H1 (cell line): ENCODE results near the gene CAMTA2. TPM values are rescaled to one million over a fixed set of nuclear protein-coding genes. Genes with fewer than 3 reads are reported as not detected.

ENCODE experiments used
- CTCF ChIA-PET: fragments of 300-600 bp; sonication (Branson Sonifier 250); formaldehyde crosslinking; loops from one replicate; lab custom pipeline; 2021; ENCODE audit not compliant: partially characterized antibody; lab: Charles Lee
- POLR2A ChIA-PET: fragments of 300-600 bp; sonication (Branson Sonifier 250); formaldehyde crosslinking; loops from one replicate; lab custom pipeline; 2021; ENCODE audit warnings: inconsistent platforms; ENCODE audit not compliant: partially characterized antibody; lab: Charles Lee
- DNase-seq, 2 experiments: peaks; one replicate each; pipeline versions ENCODE4 v3.0.0 to v3.0.0-alpha.2; 2010 to 2022; ENCODE audit warnings: low spot score in 2 of 2, low read depth in 1 of 2, mixed read lengths in 1 of 2
- FAIRE-seq: peaks from 2 replicates; lab custom pipeline; 2011; peaks lifted over from hg19 to GRCh38; lab: Jason Lieb, UNC
- H2AFZ ChIP-seq: 2 replicates; pipeline ENCODE4 v1.8.1; 2012; ENCODE audit warnings: low read length, inconsistent platforms
- H2AK5ac ChIP-seq: 2 replicates; pipeline ENCODE4 v1.6.1; 2013; ENCODE audit warnings: low read depth, low read length
- H2BK120ac ChIP-seq: replicated peaks from 2 replicates; pipeline ENCODE3; 2013; ENCODE audit warnings: low read depth, low read length, inconsistent platforms
- H2BK12ac ChIP-seq: 2 replicates; pipeline ENCODE4 v1.6.1; 2013; ENCODE audit warnings: low read depth, low read length
- H2BK15ac ChIP-seq: 2 replicates; pipeline ENCODE4 v1.6.1; 2013; ENCODE audit warnings: low read length
- H2BK20ac ChIP-seq: 2 replicates; pipeline ENCODE4 v1.6.1; 2013; ENCODE audit warnings: low read length
- H2BK5ac ChIP-seq: 2 replicates; pipeline ENCODE4 v1.6.1; 2013; ENCODE audit warnings: low read depth, low read length
- H3K14ac ChIP-seq: 2 replicates; pipeline ENCODE4 v1.6.1; 2013; ENCODE audit warnings: inconsistent platforms; ENCODE audit not compliant: insufficient read length
- H3K18ac ChIP-seq: 2 replicates; pipeline ENCODE4 v1.6.1; 2013; ENCODE audit warnings: low read length; ENCODE audit errors: extremely low read depth
- H3K23ac ChIP-seq: 2 replicates; pipeline ENCODE4 v1.6.1; 2013; ENCODE audit warnings: inconsistent platforms; ENCODE audit not compliant: insufficient read length
- H3K23me2 ChIP-seq: 2 replicates; pipeline ENCODE4 v1.6.1; 2013; ENCODE audit warnings: low read depth, low read length
- H3K27ac ChIP-seq: 2 replicates; pipeline ENCODE4 v1.6.1; 2011; ENCODE audit warnings: low read depth, low read length, inconsistent platforms
- H3K27me3 ChIP-seq, 4 experiments: replicated peaks in 1 of 4; 1 replicate in 1 of 4; 2 replicates in 3 of 4; pipeline versions ENCODE4 v1.6.1 to v1.8.1; 2011 to 2013; ENCODE audit warnings: low read length in 3 of 4, mild to moderate bottlenecking in 3 of 4, inconsistent platforms in 2 of 4, mixed read lengths in 2 of 4, moderate library complexity in 1 of 4; ENCODE audit not compliant: control insufficient read depth in 3 of 4, insufficient read depth in 3 of 4; ENCODE audit errors: extremely low read depth in 1 of 4
- H3K36me3 ChIP-seq, 4 experiments: 2 replicates each; pipeline versions ENCODE4 v1.6.1 to v1.8.1; 2011 to 2013; ENCODE audit warnings: mild to moderate bottlenecking in 4 of 4, low read length in 3 of 4, moderate library complexity in 2 of 4, control low read depth in 1 of 4, inconsistent platforms in 1 of 4; ENCODE audit not compliant: insufficient read depth in 4 of 4, control insufficient read depth in 2 of 4
- H3K4ac ChIP-seq: replicated peaks from 2 replicates; pipeline ENCODE3; 2013; ENCODE audit warnings: low read length, low read depth, mixed read lengths, inconsistent platforms; ENCODE audit not compliant: insufficient read length
- H3K4me1 ChIP-seq, 4 experiments: replicated peaks in 1 of 4; 1 replicate in 1 of 4; 2 replicates in 3 of 4; pipeline versions ENCODE4 v1.6.1 to v1.8.1; 2011 to 2013; ENCODE audit warnings: low read length in 3 of 4, inconsistent platforms in 2 of 4, mixed read lengths in 1 of 4; ENCODE audit not compliant: insufficient read depth in 4 of 4, control insufficient read depth in 3 of 4
- H3K4me2 ChIP-seq, 2 experiments: 2 replicates each; pipeline versions ENCODE4 v1.6.1 to v1.8.1; 2011 to 2013; ENCODE audit warnings: low read depth in 2 of 2, low read length in 2 of 2, control low read depth in 1 of 2, inconsistent platforms in 1 of 2, mild to moderate bottlenecking in 1 of 2; ENCODE audit not compliant: insufficient read depth in 1 of 2
- H3K4me3 ChIP-seq, 4 experiments: fragments of 200-600, 300-600 bp in 1 of 4; sonication (generic), shearing (Covaris generic), sonication (Bioruptor Twin) in 1 of 4; 2 replicates each; pipeline versions ENCODE4 v1.5.1 to v1.8.1; 2011 to 2016; ENCODE audit warnings: low read length in 4 of 4, low read depth in 3 of 4, control low read depth in 2 of 4, inconsistent platforms in 2 of 4, mild to moderate bottlenecking in 2 of 4, mixed read lengths in 1 of 4, moderate library complexity in 1 of 4; ENCODE audit not compliant: insufficient read depth in 2 of 4; ENCODE audit errors: extremely low read depth in 1 of 4
- H3K56ac ChIP-seq: replicated peaks from 2 replicates; pipeline ENCODE3; 2013; ENCODE audit warnings: low read depth, mild to moderate bottlenecking, mixed read lengths, low read length, inconsistent platforms; ENCODE audit not compliant: insufficient read length
- H3K79me1 ChIP-seq: 2 replicates; pipeline ENCODE4 v1.6.1; 2013; ENCODE audit warnings: low read depth, low read length, control low read depth
- H3K79me2 ChIP-seq, 2 experiments: 2 replicates each; pipeline versions ENCODE4 v1.6.1 to v1.8.1; 2012 to 2013; ENCODE audit warnings: low read length in 2 of 2, mild to moderate bottlenecking in 2 of 2, inconsistent platforms in 1 of 2; ENCODE audit not compliant: insufficient read depth in 2 of 2, control insufficient read depth in 1 of 2
- H3K9ac ChIP-seq, 4 experiments: replicated peaks in 1 of 4; 1 replicate in 1 of 4; 2 replicates in 3 of 4; pipeline versions ENCODE4 v1.6.1 to v1.8.1; 2011 to 2013; ENCODE audit warnings: low read depth in 3 of 4, low read length in 3 of 4, control low read depth in 2 of 4, mild to moderate bottlenecking in 2 of 4, moderate library complexity in 2 of 4, inconsistent platforms in 1 of 4; ENCODE audit errors: extremely low read depth in 1 of 4
- H3K9me3 ChIP-seq, 2 experiments: 2 replicates each; pipeline versions ENCODE4 v1.6.1 to v1.8.1; 2012 to 2013; ENCODE audit warnings: mild to moderate bottlenecking in 2 of 2, moderate library complexity in 2 of 2, control low read depth in 1 of 2, inconsistent platforms in 1 of 2, low read depth in 1 of 2, low read length in 1 of 2, mixed read lengths in 1 of 2; ENCODE audit not compliant: insufficient read depth in 2 of 2
- H4K20me1 ChIP-seq, 2 experiments: replicated peaks in 1 of 2; 2 replicates each; pipeline versions ENCODE3 to v1.8.1; 2011 to 2013; ENCODE audit warnings: inconsistent platforms in 2 of 2, low read length in 2 of 2, mild to moderate bottlenecking in 1 of 2; ENCODE audit not compliant: insufficient read depth in 2 of 2, control insufficient read depth in 1 of 2
- H4K5ac ChIP-seq: 2 replicates; pipeline ENCODE4 v1.6.1; 2013; ENCODE audit warnings: low read length, low read depth, mixed read lengths, inconsistent platforms; ENCODE audit not compliant: insufficient read length
- H4K8ac ChIP-seq: 2 replicates; pipeline ENCODE4 v1.8.0; 2013; ENCODE audit warnings: mild to moderate bottlenecking, moderate library complexity, low read length, inconsistent platforms; ENCODE audit not compliant: insufficient read depth; ENCODE audit errors: extremely low read depth
- H4K91ac ChIP-seq: replicated peaks from 2 replicates; pipeline ENCODE3; 2013; ENCODE audit warnings: low read length, mixed read lengths, inconsistent platforms; ENCODE audit not compliant: insufficient read length
- EGR1 ChIP-seq: IDR thresholded peaks from 2 replicates; pipeline ENCODE4 v1.6.1; 2011; ENCODE audit warnings: low read depth, low read length, borderline replicate concordance
- EP300 ChIP-seq, 2 experiments: IDR thresholded peaks; 1 replicate in 1 of 2; 2 replicates in 1 of 2; pipeline ENCODE4 v1.6.1; 2011 to 2012; ENCODE audit warnings: low read depth in 2 of 2, low read length in 2 of 2, mild to moderate bottlenecking in 2 of 2, borderline replicate concordance in 1 of 2, inconsistent platforms in 1 of 2, moderate library complexity in 1 of 2
- HDAC2 ChIP-seq, 2 experiments: fragments of 300-600 bp in 1 of 2; sonication (generic) in 1 of 2; IDR thresholded peaks; 2 replicates each; pipeline ENCODE4 v1.6.1; 2011 to 2012; ENCODE audit warnings: low read depth in 2 of 2, low read length in 2 of 2, mild to moderate bottlenecking in 2 of 2, moderate library complexity in 2 of 2, borderline replicate concordance in 1 of 2, inconsistent platforms in 1 of 2
- JUND ChIP-seq: IDR thresholded peaks from 2 replicates; pipeline ENCODE4 v1.6.1; 2011; ENCODE audit warnings: mild to moderate bottlenecking, improper control_type of control experiment, low read length
- KDM1A ChIP-seq: fragments of 200-600, 300-600 bp; sonication (generic); IDR thresholded peaks from 2 replicates; pipeline ENCODE4 v1.7.1; 2016; ENCODE audit warnings: mild to moderate bottlenecking, low read length, borderline replicate concordance
- KDM4A ChIP-seq: IDR thresholded peaks from one replicate; pipeline ENCODE4 v1.7.1; 2012; ENCODE audit warnings: low read depth, mild to moderate bottlenecking, moderate library complexity, low read length, inconsistent platforms; ENCODE audit not compliant: severe bottlenecking
- RAD21 ChIP-seq, 2 experiments: IDR thresholded peaks in 1 of 2; conservative IDR thresholded peaks in 1 of 2; 2 replicates each; pipeline ENCODE4 v1.6.1; 2011; ENCODE audit warnings: low read depth in 2 of 2, low read length in 2 of 2, improper control_type of control experiment in 1 of 2, inconsistent platforms in 1 of 2, mild to moderate bottlenecking in 1 of 2, moderate library complexity in 1 of 2
- RBBP5 ChIP-seq: IDR thresholded peaks from 2 replicates; pipeline ENCODE4 v1.7.1; 2012; ENCODE audit warnings: low read depth, mild to moderate bottlenecking, inconsistent platforms, low read length, moderate library complexity, borderline replicate concordance
- SUZ12 ChIP-seq: fragments of 200-600 bp; sonication (generic); IDR thresholded peaks from 2 replicates; pipeline ENCODE4 v1.6.1; 2012; ENCODE audit warnings: mild to moderate bottlenecking, inconsistent platforms, low read length, moderate library complexity, mixed read lengths
- TBP ChIP-seq: IDR thresholded peaks from 2 replicates; pipeline ENCODE4 v1.6.1; 2011; ENCODE audit warnings: low read depth, low read length, improper control_type of control experiment
- TCF12 ChIP-seq: IDR thresholded peaks from 2 replicates; pipeline ENCODE4 v1.6.1; 2011; ENCODE audit warnings: low read depth, mild to moderate bottlenecking, low read length
- YY1 ChIP-seq: IDR thresholded peaks from 2 replicates; pipeline ENCODE4 v1.6.1; 2011; ENCODE audit warnings: low read depth, mild to moderate bottlenecking, low read length
- ZNF274 ChIP-seq: IDR thresholded peaks from 2 replicates; pipeline ENCODE4 v1.7.0; 2012; ENCODE audit warnings: low read length, borderline replicate concordance; ENCODE audit errors: extremely low read depth
- WGBS, 2 experiments: shearing (Covaris generic) in 1 of 2; methylation state at CpG; one replicate each; pipeline versions ENCODE4 v1.1.6 to v1.1.7; 2013 to 2015; ENCODE audit warnings: low lambda C conversion rate in 2 of 2, mixed read lengths in 2 of 2, inconsistent platforms in 1 of 2, low coverage in 1 of 2, missing lambda C conversion rate in 1 of 2; ENCODE audit not compliant: insufficient replicate concordance in 2 of 2, insufficient coverage in 1 of 2, insufficient read length in 1 of 2; ENCODE audit errors: extremely low coverage in 1 of 2, missing lambda C conversion rate in 1 of 2; 5-methylcytosine and 5-hydroxymethylcytosine counted together
- polyA plus RNA-seq, 7 experiments: library from polyadenylated mRNA; depleted of rRNA in 3 of 7; stranded (reverse) in 5 of 7; unstranded in 2 of 7; fragments of >200 nt in 5 of 7; fragments of 200-250 nt in 2 of 7; gene quantifications; 1 replicate in 5 of 7; 2 replicates in 1 of 7; 4 replicates in 1 of 7; pipeline versions ENCODE4 v1.2.1 to v1.2.3, GENCODE V29; 2011 to 2013; ENCODE audit warnings: missing spikeins in 2 of 7, mixed read lengths in 2 of 7
- total RNA-seq: library from RNA; stranded (reverse); fragmentation: NEBNext Ultra II Directional; extraction: Animal tissue kit (Norgen Biotek cat#: 25700); gene quantifications from 2 replicates; pipeline ENCODE4 v1.2.1, GENCODE V29; 2021

Gene CAMTA2
- total and polyA plus RNA-seq, 2 of the 8 experiments (the other 6 are each of a cell fraction or from before 2014, with no cell fraction given) = 5.5 to 12.0 TPM

GRCh38 chr17:4936436-4936835, 51.0 kb downstream of the CAMTA2 start:
- ChIA-PET CTCF (interaction anchor here (1.1 to 2.2 kb wide), 4 partner anchors 11 to 33 kb away, joined by 3 to 8 read pairs (median 6); partner anchors contain the start of gene CHRNE), POLR2A (interaction anchor here (0.7 to 27.4 kb wide), 11 partner anchors 7 to 172 kb away, joined by 3 to 987 read pairs (median 9); partner anchors contain the start of genes C17orf107, CHRNE, ENO3 and GP1BA)
- Histone ChIP-seq H3K36me3 (peaks cover 9 to 13% (median 13%) of the 10 kb centered on the region in 4 experiments; a peak in 7 of 8 replicates), H3K4me2 (no peak overlapping the region), H3K9me3 (no peaks in the 10 kb centered on the region), H2AK5ac (no peak overlapping the region), H3K4me1 (peaks cover 0 to 11% (median 7%) of the 10 kb centered on the region in 4 experiments; a peak in 6 of 7 replicates), H2BK20ac (no peak overlapping the region), H3K79me2 (peaks cover 0 to 19% of the 10 kb centered on the region in 2 experiments; a peak in 3 of 4 replicates), H2BK120ac (no peak overlapping the region), H3K27me3 (no peaks in the 10 kb centered on the region), H3K23ac (no peak overlapping the region), H3K4me3 (no peak overlapping the region), H4K5ac (no peak overlapping the region), H3K18ac (no peak overlapping the region), H2BK5ac (no peak overlapping the region; the same call in 1 of the 2 replicates), H3K23me2 (peaks cover 15% of the 10 kb centered on the region; the same call in 1 of the 2 replicates), H3K4ac (no peak overlapping the region), H4K91ac (no peak overlapping the region), H3K9ac (no peak overlapping the region), H2BK15ac (no peak overlapping the region), H3K56ac (no peak overlapping the region), H2BK12ac (no peak overlapping the region), H4K20me1 (peaks cover 0 to 1% of the 10 kb centered on the region in 2 experiments), H3K79me1 (peaks cover 9% of the 10 kb centered on the region), H3K14ac (no peak overlapping the region), H3K27ac (no peak overlapping the region), H4K8ac (no peak overlapping the region), H2AFZ (no peak overlapping the region)
- WGBS, 2 experiments = 92% methylated on average over 3 of the region's 3 CpGs; no CpG with 5 or more reads in 1 of the 2 experiments
- FAIRE-seq = no peak
- no peak for DNase-seq
- TF ChIP-seq ZNF274 (no peak), JUND (no peak), RBBP5 (no peak), EGR1 (no peak), EP300 (IDR thresholded peaks at IDR 0.05; ENCODE audit: borderline replicate concordance in 1 of 2, low read depth in 2 of 2, low read length in 2 of 2) (no peak), KDM1A (no peak), YY1 (no peak), KDM4A (no peak), RAD21 (IDR thresholded peaks at IDR 0.05 in 1 of 2, conservative IDR thresholded peaks at IDR 0.05 in 1 of 2; ENCODE audit: low read depth in 2 of 2, low read length in 2 of 2) (no peak), SUZ12 (no peak), TCF12 (no peak), TBP (no peak), HDAC2 (IDR thresholded peaks at IDR 0.05; ENCODE audit: borderline replicate concordance in 1 of 2, low read depth in 2 of 2, low read length in 2 of 2) (no peak)
